Measurements from ENCODE around the gene RAB9A.
"Not testable (repeated sequence)": the region's sequence is repeated elsewhere in the genome, so short reads cannot be mapped to it uniquely, and the experiment has no call there.

RAB9A gene

DNA sequence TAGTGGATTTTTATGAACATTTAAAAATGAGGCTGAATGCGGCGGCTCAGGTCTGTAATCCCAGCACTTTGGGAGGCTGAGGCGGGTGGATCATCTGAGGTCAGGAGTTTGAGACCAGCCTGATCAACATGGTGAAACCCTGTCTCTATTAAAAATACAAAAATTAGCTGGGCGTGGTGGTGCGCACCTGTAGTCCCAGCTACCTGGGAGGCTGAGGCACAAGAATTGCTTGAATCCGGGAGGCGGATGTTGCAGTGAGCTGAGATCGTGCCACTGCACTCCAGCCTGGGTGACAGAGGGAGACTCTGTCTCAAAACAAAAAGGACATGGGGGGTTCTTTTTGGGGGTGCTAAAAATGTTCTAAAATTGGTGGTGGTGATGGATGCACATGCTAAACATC is 19.2 kb upstream of the RAB9A start:
- not testable (repeated sequence) for DNase-seq (ENCODE audit: low spot score)

DNA sequence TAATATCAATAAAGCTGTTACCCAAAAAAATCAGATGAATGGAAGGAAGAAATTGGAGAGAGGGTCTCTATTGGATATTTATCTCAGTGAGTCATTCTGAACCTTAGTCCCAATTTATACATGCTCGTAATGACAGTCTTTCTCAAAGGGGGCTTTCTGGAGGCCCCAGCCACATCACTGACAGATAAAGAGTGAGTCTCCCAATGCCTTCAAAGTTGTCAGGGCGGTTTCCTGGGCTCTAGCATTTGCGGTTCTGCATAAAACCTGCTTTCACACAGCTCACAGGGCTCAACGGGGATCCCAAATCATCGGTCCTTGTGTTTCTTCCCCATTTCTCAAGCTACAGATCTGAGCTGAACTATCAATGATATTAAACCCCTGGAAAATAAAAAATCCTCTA is 18.7 kb upstream of the RAB9A start:
- DNase-seq (ENCODE audit: low spot score): no peak

DNA sequence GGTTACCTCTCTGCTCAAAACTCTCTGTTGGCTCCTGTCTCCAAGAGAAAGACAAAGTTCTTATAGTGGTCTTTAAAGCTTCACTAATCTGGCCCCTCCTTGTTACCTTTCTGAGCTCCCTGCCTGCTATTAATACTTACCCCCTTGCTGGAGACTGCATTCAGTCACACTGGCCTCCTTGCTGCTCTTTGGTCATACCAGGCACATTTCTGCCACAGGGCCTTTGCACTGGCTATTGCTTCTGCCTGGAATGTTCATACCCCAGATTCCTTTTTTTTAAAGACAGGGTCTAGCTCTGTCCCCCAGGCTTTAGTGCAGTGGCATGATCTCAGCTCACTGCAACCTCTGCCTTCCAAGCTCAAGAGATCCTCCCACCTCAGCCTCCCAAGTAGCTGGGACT is 15.9 kb upstream of the RAB9A start:
- no peak for DNase-seq (ENCODE audit: low spot score)

DNA sequence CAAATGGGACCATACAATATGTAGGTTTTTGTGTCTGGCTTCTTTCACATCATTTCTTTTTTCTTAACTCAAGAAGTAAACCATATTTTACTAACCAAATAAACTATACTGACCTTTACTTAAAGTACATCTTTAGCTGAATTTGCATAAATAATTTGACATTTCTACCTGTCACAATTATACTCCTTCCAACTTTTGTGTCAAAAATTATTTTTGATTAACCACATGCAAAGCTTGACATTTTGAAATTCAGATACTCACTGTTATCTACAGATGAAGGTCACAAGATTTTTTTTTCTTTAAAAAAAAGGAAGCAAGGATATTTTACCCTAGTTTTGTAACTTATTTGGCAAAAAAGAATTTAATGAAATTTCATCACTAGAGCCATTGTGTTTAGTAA is 12.0 kb upstream of the RAB9A start:
- DNase-seq (ENCODE audit: low spot score): no peak

DNA sequence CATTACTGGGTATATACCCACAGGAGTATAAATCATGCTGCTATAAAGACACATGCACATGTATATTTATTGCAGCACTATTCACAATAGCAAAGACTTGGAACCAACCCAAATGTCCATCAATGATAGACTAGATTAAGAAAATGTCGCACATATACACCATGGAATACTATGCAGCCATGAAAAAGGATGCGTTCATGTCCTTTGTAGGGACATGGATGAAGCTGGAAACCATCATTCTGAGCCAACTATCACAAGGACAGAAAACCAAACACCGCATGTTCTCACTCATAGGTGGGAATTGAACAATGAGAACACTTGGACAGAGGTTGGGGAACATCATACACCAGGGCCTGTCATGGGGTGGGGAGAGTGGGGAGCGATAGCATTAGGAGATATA is 9.2 kb upstream of the RAB9A start:
- not testable (repeated sequence) for DNase-seq (ENCODE audit: low spot score)

DNA sequence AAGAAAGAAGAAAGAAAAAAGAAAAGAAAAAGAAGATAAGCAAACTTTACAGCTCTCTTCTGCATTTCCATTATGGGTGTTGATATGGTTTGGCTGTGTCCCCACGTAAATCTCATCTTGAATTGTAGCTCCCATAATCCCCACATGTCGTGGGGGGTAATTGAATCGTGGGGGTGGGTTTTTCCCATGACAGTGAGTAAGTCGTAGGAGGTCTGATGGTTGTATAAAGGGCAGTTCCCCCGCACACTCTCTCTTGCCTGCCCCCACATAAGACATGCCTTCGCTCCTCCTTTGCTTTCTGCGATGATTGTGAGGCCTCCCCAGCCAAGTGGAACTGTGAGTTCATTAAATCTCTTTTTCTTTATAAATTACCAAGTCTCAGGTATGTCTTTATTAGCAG is 7.3 kb upstream of the RAB9A start:
- DNase-seq (ENCODE audit: low spot score): no peak

DNA sequence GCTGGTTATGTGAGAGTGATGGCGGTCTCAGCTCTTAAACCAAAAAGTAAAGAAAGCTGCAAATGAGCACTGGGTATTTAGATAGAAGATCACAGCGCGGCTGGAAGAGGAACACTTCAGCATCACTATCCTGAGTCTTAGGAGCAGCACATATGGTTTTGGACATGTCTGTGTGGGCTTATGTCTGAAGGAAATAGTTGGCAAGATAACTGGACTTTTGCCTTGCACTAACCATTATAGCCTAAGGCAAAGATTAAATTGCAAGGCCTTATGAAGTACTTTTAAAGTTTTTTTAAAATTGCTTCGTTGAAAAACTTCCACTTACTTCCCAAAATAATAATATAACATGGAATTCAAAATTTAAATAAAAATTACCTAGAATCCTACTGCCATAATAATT is 4.6 kb upstream of the RAB9A start:
- DNase-seq (ENCODE audit: low spot score): no peak

DNA sequence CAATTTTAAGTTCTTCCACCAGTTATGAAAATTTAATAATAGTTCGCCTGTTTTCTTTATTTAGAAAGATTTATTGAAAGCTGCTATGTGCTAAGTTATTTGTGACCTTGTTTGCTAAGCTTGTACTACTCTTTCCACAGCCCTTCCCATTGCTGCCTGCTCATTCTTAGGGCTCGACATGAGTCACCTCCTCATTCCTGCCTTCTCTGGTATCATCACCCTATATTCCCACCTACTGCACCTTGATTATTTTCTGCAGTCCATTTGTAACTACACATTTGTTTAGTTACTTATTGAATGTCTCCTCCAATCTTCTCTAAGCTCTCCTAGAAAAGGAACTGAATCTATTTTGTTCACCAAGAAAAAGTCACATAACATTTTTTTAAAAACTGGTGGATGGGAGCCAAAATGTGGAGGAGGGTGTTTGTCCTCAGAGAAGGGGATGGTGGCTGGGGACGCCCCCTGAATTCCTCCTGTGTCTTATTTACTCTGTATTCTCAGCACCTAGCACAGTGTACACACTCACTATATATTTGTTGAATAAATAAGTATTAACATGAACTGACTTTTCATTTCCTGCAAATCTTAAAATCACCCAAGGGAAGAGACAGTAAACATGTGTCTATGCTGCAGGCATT is 3.7 kb upstream of the RAB9A start:
- DNase-seq (ENCODE audit: low spot score): no peak

DNA sequence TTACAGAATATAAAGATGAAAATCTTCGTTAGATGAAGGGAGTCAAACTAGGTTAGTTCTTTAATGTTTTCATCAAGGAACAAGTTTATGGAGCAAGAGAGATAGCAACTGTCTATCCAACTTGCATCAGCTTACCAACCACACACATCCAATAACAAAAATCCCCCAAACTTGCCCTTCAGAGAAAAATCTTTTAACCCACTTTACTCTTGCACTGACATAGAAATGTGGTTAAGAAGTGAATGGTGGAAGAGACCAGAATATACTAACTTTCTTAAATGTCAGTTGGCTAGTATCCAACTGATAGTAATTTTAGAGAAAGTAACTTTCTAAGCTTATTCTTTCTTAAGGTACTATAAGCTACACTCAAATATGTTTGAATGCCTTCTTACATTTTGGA is 1.7 kb upstream of the RAB9A start:
- DNase-seq (ENCODE audit: low spot score): no peak

DNA sequence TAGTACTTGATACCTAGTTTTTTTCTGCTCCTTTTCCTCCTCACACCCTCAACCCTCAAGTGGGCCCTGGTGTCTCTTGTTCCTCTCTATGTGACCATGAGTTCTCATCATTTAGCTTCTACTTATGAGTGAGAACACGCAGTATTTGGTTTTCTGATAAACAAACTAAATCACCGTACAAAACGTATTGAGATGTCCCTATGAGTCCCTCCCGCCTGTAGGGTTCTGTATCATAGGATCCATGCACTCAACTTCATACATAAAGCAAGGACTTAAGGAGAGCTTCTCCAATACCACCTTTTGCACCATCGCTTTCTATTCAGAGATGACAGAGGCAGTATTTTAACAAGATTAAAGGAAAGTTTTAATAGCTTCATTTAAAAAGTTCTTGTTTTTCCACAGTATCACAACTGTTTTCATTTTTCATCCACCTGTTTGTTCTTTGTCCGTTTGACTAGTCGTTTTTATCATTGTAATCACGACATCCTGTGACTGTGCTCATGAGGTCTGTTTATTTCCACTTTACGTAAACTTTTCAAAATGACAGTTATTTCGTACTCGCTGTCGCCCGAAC is 457 bp upstream of the RAB9A start:
- DNase-seq (ENCODE audit: low spot score): no peak

DNA sequence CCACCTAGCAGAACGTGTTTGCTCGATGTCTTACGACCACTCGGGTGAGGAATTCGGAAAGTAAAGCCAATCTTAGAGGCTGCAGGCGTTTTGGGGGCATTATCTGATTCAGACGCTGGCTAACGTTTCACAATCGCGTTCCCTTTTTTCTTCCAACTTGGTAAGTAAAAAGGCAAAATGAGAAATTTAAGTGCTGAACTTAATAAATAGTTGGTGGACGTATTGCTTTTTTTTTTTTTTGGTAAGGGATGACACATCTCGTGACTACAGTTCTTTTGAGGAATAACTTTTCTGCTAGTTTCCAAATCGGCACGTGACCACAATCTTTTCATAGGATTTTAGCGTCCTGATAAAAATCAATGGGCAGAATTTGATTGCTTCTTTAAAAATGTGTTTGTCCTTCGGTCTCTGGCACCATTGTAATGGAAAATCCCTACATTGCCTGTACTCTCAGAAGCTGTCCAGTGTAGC is 848 bp downstream of the RAB9A start:
- no peak for DNase-seq (ENCODE audit: low spot score)

DNA sequence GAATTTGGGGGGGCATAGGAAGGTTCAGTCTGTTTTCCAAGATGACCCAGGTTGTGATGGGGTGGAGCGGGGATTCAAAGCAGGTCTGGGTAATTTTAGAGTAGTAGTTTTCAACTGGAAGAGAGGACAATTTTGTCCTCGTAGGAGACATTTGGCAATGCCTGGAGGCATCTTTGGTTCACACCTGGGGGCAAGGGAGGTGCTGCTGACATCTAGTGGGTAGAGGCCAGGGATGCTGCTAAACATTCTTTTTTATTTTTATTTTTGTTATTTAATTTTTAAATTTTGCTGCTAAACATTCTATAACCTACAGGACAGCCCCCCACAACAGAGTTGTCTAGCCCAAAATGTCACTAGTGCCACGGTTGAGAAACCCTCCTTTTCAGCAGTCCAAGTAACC is 1.9 kb downstream of the RAB9A start:
- DNase-seq (ENCODE audit: low spot score): no peak

DNA sequence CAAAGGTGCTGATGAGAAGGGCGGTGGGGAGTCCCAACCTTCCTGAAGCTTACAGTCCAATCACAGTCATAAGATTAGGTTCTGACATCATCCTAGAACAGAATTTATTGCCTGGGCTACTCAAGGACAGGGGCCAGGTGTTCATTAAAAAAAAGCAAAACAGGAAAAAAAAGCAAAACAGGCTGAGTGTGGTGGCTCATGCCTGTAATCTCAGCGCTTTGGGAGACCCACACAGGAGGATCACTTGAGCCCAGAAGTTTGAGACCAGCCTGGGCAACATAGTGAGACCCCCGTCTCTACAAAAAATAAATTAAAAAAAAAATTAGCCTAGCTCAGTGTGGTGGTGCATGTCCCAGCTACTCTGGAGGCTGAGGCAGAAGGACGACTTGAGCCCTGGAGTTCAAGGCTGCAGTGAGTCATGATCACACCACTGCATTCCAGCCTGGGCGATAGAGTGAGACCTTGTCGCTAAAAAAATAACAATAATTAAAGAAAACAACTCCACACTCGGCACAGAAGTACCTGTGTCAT is 3.0 kb downstream of the RAB9A start:
- DNase-seq (ENCODE audit: low spot score): no peak

DNA sequence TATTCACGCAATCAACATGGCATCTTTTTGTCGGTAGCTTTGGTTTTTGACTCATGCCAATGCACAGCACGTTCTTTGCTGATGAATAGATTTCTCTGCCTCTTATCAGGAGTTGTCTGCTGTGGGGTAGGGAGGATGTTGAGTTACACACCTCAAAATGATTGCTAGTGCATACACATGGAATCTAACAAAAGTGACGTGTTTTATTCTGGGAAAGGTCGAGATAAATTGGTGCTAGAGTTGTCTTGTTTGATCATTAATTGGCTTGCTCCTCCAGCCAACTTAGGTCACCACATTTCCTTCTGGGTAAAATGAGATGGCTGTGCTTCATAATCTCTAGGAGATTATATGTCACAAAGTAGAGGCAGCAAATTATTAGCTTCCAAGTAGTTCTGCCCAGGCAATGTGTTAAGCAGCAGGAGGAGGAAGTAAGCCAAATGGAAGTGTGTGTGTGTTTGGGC is 3.9 kb downstream of the RAB9A start:
- DNase-seq (ENCODE audit: low spot score): no peak

DNA sequence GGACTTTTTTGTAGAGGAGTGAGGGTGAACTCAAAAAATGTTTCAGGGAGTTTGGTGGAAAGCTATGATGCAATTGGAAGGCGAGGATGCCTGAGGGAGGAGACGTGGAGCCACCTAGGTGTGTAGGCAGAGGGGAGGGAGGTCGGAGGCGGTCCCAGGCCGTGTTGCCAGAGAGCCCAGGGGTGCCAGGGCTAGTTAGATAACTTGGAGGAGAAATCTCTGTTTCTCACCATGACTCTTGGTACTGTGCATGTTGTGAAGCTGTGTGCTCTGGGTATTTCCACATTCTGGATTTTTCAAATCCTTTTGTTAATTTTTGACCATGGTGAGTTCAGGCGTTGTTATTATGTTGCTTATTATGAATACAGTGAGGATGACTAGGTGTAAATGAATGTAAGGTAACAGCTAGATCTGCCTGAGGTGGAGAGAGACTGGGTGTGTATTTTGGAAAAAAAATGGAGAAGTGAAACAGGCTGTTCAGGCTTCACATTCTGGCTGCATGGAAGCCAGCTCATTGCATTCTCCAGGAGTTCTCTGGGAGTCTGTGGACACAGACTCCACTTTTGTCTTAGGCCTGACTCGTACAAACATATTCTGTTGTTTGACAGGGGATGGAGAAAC is 4.5 kb downstream of the RAB9A start:
- no peak for DNase-seq (ENCODE audit: low spot score)

DNA sequence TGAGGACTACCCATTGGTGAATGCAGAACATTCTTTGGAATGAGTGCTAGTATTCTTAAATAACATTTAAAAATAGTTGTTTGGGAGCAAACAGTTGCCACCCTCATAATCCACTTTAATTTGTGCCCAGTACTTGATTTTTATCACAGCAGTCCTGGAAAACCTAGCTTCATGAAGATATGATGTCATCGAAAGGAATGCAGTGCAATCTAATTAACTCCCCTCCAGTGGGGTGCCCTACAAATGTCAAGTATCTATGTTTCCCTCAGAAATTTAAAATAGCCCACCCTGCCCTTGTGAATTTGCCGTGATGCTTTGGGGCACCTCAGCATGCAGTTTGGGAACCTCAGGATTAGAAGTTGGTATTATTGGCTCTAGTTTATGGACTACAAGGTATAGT is 5.4 kb downstream of the RAB9A start:
- DNase-seq (ENCODE audit: low spot score): no peak

DNA sequence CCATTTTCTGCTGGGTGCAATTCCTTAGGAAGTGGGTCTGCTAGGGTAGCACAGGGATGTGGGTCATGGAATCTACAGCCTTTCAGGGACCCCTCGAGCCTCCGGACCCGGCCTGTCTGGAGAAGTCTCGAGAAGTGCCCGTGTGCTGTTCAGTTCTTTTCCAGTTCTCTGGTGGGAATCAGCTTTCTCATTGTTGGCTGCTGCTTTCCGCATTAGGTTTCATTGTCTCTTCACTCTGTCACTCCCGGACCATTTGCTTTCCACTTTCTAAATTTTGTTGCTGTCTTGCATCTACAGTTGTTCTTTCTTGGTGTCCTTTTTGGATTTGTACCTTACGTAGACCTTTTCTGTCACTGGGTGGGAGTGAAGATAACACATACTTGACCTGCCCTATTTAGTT is 6.1 kb downstream of the RAB9A start:
- DNase-seq (ENCODE audit: low spot score): no peak

DNA sequence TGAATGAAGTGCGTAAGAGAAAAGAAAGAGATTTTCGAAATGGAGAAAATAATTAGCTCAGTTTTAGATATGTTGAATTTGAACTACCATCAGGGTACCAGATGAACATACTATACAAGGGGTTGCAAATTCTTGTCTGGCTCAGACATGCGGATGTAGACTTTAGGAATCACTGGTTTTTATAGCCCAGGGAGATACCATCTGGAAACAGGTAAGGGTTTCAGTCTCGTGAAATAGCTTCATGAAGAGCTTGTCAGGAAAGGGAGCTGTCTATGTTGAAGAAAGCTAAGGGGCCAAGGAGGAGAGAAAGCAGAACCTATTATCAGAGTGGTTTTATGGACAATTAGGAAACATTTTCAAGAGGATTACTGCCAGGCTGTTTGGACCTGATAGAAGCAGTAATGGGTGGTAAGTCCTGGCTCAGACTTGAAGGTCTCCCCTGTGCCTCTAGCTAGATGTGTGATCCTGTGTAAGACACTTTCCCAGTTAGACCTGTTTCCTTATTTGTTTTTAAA is 6.7 kb downstream of the RAB9A start:
- no peak for DNase-seq (ENCODE audit: low spot score)

DNA sequence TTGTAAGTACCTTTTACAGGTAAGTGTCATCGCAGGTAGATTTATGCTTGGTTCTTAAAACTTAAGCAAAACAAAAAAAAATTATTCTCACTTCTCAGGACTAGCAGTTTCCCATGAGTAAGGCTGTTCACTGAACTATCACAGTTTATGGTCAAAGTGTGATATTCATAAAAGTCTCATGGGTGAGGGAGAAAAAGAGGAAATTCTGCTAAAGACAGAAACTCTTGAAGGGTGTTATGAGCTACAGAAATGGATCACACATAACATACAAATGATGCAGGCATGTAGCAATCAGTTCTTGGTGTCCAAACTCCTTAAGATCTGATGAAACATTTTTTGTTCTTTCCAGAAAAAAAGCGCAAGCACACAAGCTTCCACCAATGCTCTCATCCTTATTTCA is 8.5 kb downstream of the RAB9A start:
- no peak for DNase-seq (ENCODE audit: low spot score)

DNA sequence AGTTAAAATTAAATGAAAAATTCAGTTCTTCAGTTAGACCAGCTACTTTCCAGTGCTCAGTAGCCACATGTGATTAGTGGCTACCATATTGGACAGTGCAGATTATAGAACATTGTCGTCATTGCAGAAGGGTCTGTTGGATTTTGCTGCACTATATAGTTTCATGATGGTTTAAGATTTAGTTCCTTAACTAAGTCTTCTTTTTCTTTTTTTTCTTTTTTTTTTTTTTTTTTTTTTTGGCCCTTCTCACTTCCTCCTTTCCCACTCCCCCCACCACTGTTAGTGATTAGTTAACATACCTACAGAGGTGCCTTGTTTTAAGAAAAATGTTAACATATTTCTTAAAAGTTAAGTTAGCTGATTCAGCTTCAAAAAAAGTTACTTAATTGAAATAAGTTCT is 9.0 kb downstream of the RAB9A start:
- DNase-seq (ENCODE audit: low spot score): no peak

DNA sequence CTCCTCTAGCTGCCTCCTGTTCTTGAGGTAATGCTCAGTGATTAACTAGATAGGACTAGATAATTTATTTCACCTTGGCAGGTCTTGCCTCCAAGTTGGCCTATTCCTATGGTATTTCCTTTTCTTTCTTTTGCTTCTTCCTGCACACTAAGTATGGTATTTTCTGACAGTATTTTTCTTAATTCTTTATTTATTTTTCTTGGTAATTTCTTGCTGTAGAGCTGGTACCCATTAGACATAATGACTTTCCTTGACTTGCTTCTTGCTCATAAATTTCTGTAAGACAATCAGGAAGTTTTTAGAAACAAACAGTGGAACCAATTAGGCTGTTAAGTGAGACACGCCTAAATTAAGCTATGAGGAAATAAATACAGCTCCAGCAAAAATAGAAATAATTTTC is 9.5 kb downstream of the RAB9A start:
- DNase-seq (ENCODE audit: low spot score): no peak

DNA sequence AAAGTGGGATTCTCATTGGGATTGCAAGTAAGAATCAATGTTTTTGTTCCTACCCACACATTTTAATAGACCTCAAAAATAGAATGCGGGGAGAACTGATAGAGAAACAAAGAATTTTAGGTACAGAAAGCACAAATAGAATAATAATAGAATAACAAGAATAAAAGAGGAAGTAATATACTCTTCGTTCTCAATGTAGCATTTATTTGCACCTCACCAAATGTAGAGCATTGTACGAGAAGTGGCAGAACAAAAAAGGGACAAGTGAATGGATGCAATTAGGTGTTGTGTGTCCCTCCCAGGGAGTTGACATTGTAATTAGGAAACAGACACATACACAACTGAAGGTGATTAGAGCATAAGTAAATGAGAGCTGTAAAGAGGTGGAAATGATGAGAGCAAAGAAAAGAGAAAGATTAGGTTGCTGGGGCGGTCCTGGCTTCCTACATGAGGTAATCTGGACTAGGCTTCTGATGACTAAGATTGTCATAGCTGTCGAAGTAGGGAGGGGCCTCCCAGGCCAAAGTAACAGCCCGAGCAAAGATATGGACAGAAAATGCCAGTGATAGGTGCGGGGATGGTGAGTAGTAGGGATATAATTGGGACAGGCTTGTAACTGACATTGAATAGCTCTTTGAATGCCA is 10.4 kb downstream of the RAB9A start:
- no peak for DNase-seq (ENCODE audit: low spot score)

DNA sequence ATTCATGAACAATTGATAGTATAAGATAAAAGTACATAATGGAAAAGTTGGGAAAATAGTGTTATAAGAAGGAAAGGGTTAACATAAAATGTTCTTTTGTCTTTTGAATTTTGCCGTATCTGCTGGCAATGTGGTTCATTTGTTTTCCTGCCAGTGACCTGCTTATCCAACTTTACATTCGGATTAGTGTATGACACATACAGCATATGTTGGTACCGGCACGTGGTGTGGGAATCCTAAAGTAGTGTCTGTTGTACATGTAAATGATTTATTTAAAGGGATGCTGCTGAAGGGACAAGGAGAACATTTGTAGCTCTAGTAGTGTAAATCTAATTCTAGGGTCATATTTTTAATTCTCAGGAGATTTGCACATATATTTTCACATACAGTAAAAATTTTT is 11.5 kb downstream of the RAB9A start:
- DNase-seq (ENCODE audit: low spot score): no peak

Data from ecto neural progenitor cell (in vitro differentiated cells).